Common myeloid progenitor, CD34-positive (primary cell): Measurements from ENCODE around the gene PLEKHA6.
A peak's percentile ranks its signal among the peaks of the same experiment; 100 is the strongest.
"Not testable (repeated sequence)": the region's sequence is repeated elsewhere in the genome, so short reads cannot be mapped to it uniquely, and the experiment has no call there.

ENCODE experiments used
- CTCF ChIA-PET: fragments of 350-600 bp; sonication (Branson Sonifier 250); formaldehyde crosslinking; loops from one replicate; lab custom pipeline; 2021; ENCODE audit warnings: antibody characterized with exemption; lab: Charles Lee
- POLR2A ChIA-PET: fragments of 350-600 bp; sonication (Branson Sonifier 250); formaldehyde crosslinking; loops from one replicate; lab custom pipeline; 2021; ENCODE audit warnings: antibody characterized with exemption; lab: Charles Lee
- DNase-seq, 3 donors: peaks; one replicate each; pipeline versions ENCODE4 v3.0.0 to v3.0.0-alpha.2; 2013
- H3K27ac ChIP-seq, 2 experiments: 1 replicate in 1 of 2; 2 replicates in 1 of 2; pipeline ENCODE4 v1.7.0; 2013; ENCODE audit warnings: inconsistent platforms in 2 of 2, low read length in 2 of 2, mild to moderate bottlenecking in 2 of 2, low read depth in 1 of 2, moderate library complexity in 1 of 2; ENCODE audit not compliant: severe bottlenecking in 2 of 2, insufficient read depth in 1 of 2, poor library complexity in 1 of 2
- H3K27me3 ChIP-seq, 5 experiments: replicated peaks in 2 of 5; 1 replicate in 3 of 5; 2 replicates in 2 of 5; pipeline versions ENCODE4 v1.6.1 to v1.7.0; 2013; ENCODE audit warnings: low read length in 4 of 5, mild to moderate bottlenecking in 2 of 5, moderate library complexity in 2 of 5, inconsistent platforms in 1 of 5; ENCODE audit not compliant: insufficient read depth in 5 of 5, control insufficient read depth in 4 of 5
- H3K36me3 ChIP-seq, 4 experiments: 1 replicate in 2 of 4; 2 replicates in 2 of 4; pipeline versions ENCODE4 v1.6.1 to v1.7.0; 2013; ENCODE audit warnings: low read length in 3 of 4, control low read depth in 1 of 4, mild to moderate bottlenecking in 1 of 4; ENCODE audit not compliant: control insufficient read depth in 4 of 4, insufficient read depth in 4 of 4
- H3K4me1 ChIP-seq, 4 experiments: 1 replicate in 3 of 4; 2 replicates in 1 of 4; pipeline versions ENCODE4 v1.6.1 to v1.7.1; 2013; ENCODE audit warnings: low read length in 3 of 4, mild to moderate bottlenecking in 3 of 4, control low read depth in 1 of 4, inconsistent platforms in 1 of 4, moderate library complexity in 1 of 4; ENCODE audit not compliant: control insufficient read depth in 4 of 4, insufficient read depth in 4 of 4; ENCODE audit errors: control extremely low read depth in 1 of 4
- H3K4me3 ChIP-seq, 7 experiments: 1 replicate in 4 of 7; 2 replicates in 3 of 7; pipeline versions ENCODE4 v1.5.1 to v1.7.0; 2013; ENCODE audit warnings: mild to moderate bottlenecking in 7 of 7, low read length in 6 of 7, moderate library complexity in 6 of 7, inconsistent platforms in 2 of 7, low read depth in 2 of 7, control low read depth in 1 of 7; ENCODE audit not compliant: insufficient read depth in 4 of 7, control insufficient read depth in 1 of 7; ENCODE audit errors: extremely low read depth in 1 of 7
- H3K9me3 ChIP-seq, 5 experiments: 1 replicate in 4 of 5; 2 replicates in 1 of 5; pipeline versions ENCODE4 v1.6.1 to v1.7.1; 2013; ENCODE audit warnings: low read length in 4 of 5, mild to moderate bottlenecking in 2 of 5, inconsistent platforms in 1 of 5, low read depth in 1 of 5, moderate library complexity in 1 of 5; ENCODE audit not compliant: control insufficient read depth in 4 of 5, insufficient read depth in 2 of 5; ENCODE audit errors: control extremely low read depth in 1 of 5
- WGBS: methylation state at CpG from one replicate; pipeline ENCODE4 v1.1.5; 2013; ENCODE audit not compliant: insufficient coverage; 5-methylcytosine and 5-hydroxymethylcytosine counted together

PLEKHA6 gene

GRCh38 chr1:204331275-204331674 is 28.5 kb downstream of the PLEKHA6 start:
- Histone ChIP-seq H3K27me3 (no peaks in the 10 kb centered on the region), H3K9me3 (no peaks in the 10 kb centered on the region), H3K4me1 (peaks cover 0 to 17% (median 10%) of the 10 kb centered on the region in 4 experiments), H3K4me3 (no peak overlapping the region), H3K36me3 (no peaks in the 10 kb centered on the region), H3K27ac (no peak overlapping the region)
- DNase-seq = no peak
- ChIA-PET CTCF (interaction anchor here (1.2 to 2.4 kb wide), 4 partner anchors 9 to 117 kb away, joined by 4 to 10 read pairs (median 5); partner anchors contain the start of gene GOLT1A), POLR2A (interaction anchor here (0.6 kb wide), 1 partner anchor 19 kb away, joined by 3 read pairs; no protein-coding TSS in a partner anchor)
- WGBS = 77% methylated on average over 1 of the region's 3 CpGs

- WGBS = 100% methylated on average over 3 of the region's 3 CpGs
- peaks cover 0 to 11% (median 9%) of the 10 kb centered on the region in 4 experiments for H3K4me1 ChIP-seq
- H3K9me3 ChIP-seq, POLR2A ChIA-PET, DNase-seq, H3K36me3 ChIP-seq, H3K27ac ChIP-seq, H3K4me3 ChIP-seq, H3K27me3 ChIP-seq: not testable (repeated sequence)
- CTCF ChIA-PET = interaction anchor here (1.1 to 2.8 kb wide), 7 partner anchors 8 to 64 kb away, joined by 3 to 18 read pairs (median 4); partner anchors contain the start of gene PLEKHA6
These were observed 31.9 kb downstream of the PLEKHA6 start for GRCh38 chr1:204327870-204328269.

GRCh38 chr1:204327359-204327758 is 32.4 kb downstream of the PLEKHA6 start:
- Histone ChIP-seq H3K9me3 (no peaks in the 10 kb centered on the region), H3K27ac (no peak overlapping the region), H3K27me3 (no peaks in the 10 kb centered on the region), H3K36me3 (no peaks in the 10 kb centered on the region), H3K4me3 (no peak overlapping the region), H3K4me1 (peaks cover 0 to 11% (median 9%) of the 10 kb centered on the region in 4 experiments)
- WGBS = 10% methylated on average over 10 of the region's 10 CpGs
- peak; percentile 14 to 75 (median 57) for DNase-seq
- ChIA-PET POLR2A (no interaction called here), CTCF (interaction anchor here (1.1 to 2.8 kb wide), 11 partner anchors 8 to 63 kb away, joined by 3 to 18 read pairs (median 4); partner anchors contain the start of gene PLEKHA6)

- POLR2A ChIA-PET = no interaction called here
- Histone ChIP-seq H3K27ac (no peak overlapping the region), H3K9me3 (no peaks in the 10 kb centered on the region), H3K27me3 (no peaks in the 10 kb centered on the region), H3K4me1 (peaks cover 0 to 11% (median 9%) of the 10 kb centered on the region in 4 experiments), H3K4me3 (no peak overlapping the region), H3K36me3 (no peaks in the 10 kb centered on the region)
- CTCF ChIA-PET = interaction anchor here (1.1 to 2.8 kb wide), 11 partner anchors 9 to 63 kb away, joined by 3 to 18 read pairs (median 3); partner anchors contain the start of gene PLEKHA6
- no peak for DNase-seq
- WGBS = 31% methylated on average over 2 of the region's 8 CpGs
These were observed 32.9 kb downstream of the PLEKHA6 start for GRCh38 chr1:204326771-204327300.

GRCh38 chr1:204325944-204326343 is 33.8 kb downstream of the PLEKHA6 start:
- POLR2A ChIA-PET = no interaction called here
- Histone ChIP-seq H3K9me3 (no peaks in the 10 kb centered on the region), H3K27ac (no peak overlapping the region), H3K36me3 (no peaks in the 10 kb centered on the region), H3K4me1 (peaks cover 0 to 14% (median 11%) of the 10 kb centered on the region in 4 experiments), H3K27me3 (no peaks in the 10 kb centered on the region), H3K4me3 (no peak overlapping the region)
- no peak for DNase-seq
- 100% methylated on average over 3 of the region's 5 CpGs for WGBS
- CTCF ChIA-PET = interaction anchor here (1.2 to 2.8 kb wide), 9 partner anchors 9 to 53 kb away, joined by 3 to 18 read pairs (median 4); partner anchors contain the start of gene PLEKHA6

GRCh38 chr1:204323887-204324286 is 35.8 kb downstream of the PLEKHA6 start:
- H3K27me3 ChIP-seq = no peaks in the 10 kb centered on the region
- no peaks in the 10 kb centered on the region for H3K9me3 ChIP-seq
- POLR2A ChIA-PET = interaction anchor here (0.6 to 0.7 kb wide), 3 partner anchors 9 to 1690 kb away, joined by 3 read pairs; no protein-coding TSS in a partner anchor
- peak in 2 of 3 donors; percentile 35 to 43 for DNase-seq
- 40% methylated on average over 2 of the region's 2 CpGs for WGBS
- CTCF ChIA-PET = interaction anchor here (0.9 to 2.9 kb wide), 6 partner anchors 9 to 40 kb away, joined by 3 to 15 read pairs (median 4); no protein-coding TSS in a partner anchor
- H3K36me3 ChIP-seq = no peaks in the 10 kb centered on the region
- peaks cover 0 to 22% (median 13%) of the 10 kb centered on the region in 4 experiments for H3K4me1 ChIP-seq
- H3K4me3 ChIP-seq = no peak overlapping the region
- no peak overlapping the region for H3K27ac ChIP-seq
